Right lobe of liver (tissue), 4 donors: ENCODE data around the gene PLA2G2D.

Experiments used
- CTCF ChIP-seq, 4 donors: fragments of 200-600 bp in 3 of 4; fragments of 450-650 bp in 1 of 4; IDR thresholded peaks; one replicate each; pipeline versions ENCODE4 v1.5.1 to v1.8.0; 2016 to 2022; ENCODE audit warnings: antibody characterized with exemption in 4 of 4, mild to moderate bottlenecking in 2 of 4
- POLR2A ChIP-seq: fragments of 450-650 bp; IDR thresholded peaks from one replicate; pipeline ENCODE4 v1.6.1; 2017; ENCODE audit warnings: antibody characterized with exemption, mild to moderate bottlenecking
- donor health status: DM: no; HTN: no; CAD: no.
- donor health status: DM: no; HTN: no; CAD: no.
- donor health status: DM: no; HTN: yes; CAD: no.

- TF ChIP-seq CTCF (IDR thresholded peaks at IDR 0.05) (no peak), POLR2A (no peak)
Measured at GRCh38 chr1:20093303-20093702, 26.0 kb downstream of the PLA2G2D start.
